Naive thymus-derived CD4-positive, alpha-beta T cell (primary cell): Measurements from ENCODE around the gene ACOT8. TPM values are rescaled to one million over a fixed set of nuclear protein-coding genes. Genes with fewer than 3 reads are reported as not detected.

ENCODE experiments used
- ATAC-seq: fragments of 150-1000 bp; cut with Tn5 transposase; 2 replicates; pipeline ENCODE4 v1.10.0; 2021; ENCODE audit warnings: mild to moderate bottlenecking, moderate library complexity
- CTCF ChIA-PET: fragments of 350-600 bp; sonication (Branson Sonifier 250); formaldehyde crosslinking; loops from one replicate; lab custom pipeline; 2021; ENCODE audit warnings: antibody characterized with exemption; lab: Charles Lee
- POLR2A ChIA-PET: fragments of 350-600 bp; sonication (Branson Sonifier 250); formaldehyde crosslinking; loops from one replicate; lab custom pipeline; 2021; ENCODE audit warnings: antibody characterized with exemption, inconsistent platforms; lab: Charles Lee
- DNase-seq, 9 donors: peaks; one replicate each; pipeline versions ENCODE4 v3.0.0 to v3.0.0-alpha.2; 2020 to 2022; ENCODE audit warnings: mixed read lengths in 1 of 9
- H3K27ac ChIP-seq: one replicate; pipeline ENCODE4 v1.7.0; 2013; ENCODE audit warnings: mild to moderate bottlenecking, low read depth, low read length, moderate library complexity
- H3K27me3 ChIP-seq, 2 donors: one replicate each; pipeline ENCODE4 v1.7.0; 2013; ENCODE audit warnings: low read length in 2 of 2, mild to moderate bottlenecking in 2 of 2, moderate library complexity in 2 of 2; ENCODE audit not compliant: control insufficient read depth in 2 of 2, insufficient read depth in 2 of 2
- H3K36me3 ChIP-seq, 3 experiments: 1 replicate in 2 of 3; 2 replicates in 1 of 3; pipeline ENCODE4 v1.7.0; 2013; ENCODE audit warnings: low read length in 3 of 3, mild to moderate bottlenecking in 3 of 3, moderate library complexity in 1 of 3; ENCODE audit not compliant: insufficient read depth in 3 of 3, control insufficient read depth in 2 of 3
- H3K4me1 ChIP-seq, 2 donors: one replicate each; pipeline ENCODE4 v1.7.0; 2013; ENCODE audit warnings: low read length in 2 of 2, mild to moderate bottlenecking in 2 of 2, moderate library complexity in 1 of 2; ENCODE audit not compliant: control insufficient read depth in 2 of 2, insufficient read depth in 2 of 2
- H3K4me3 ChIP-seq: 2 replicates; pipeline ENCODE4 v1.7.0; 2013; ENCODE audit warnings: mild to moderate bottlenecking, low read length
- H3K9me3 ChIP-seq, 3 experiments: 1 replicate in 2 of 3; 2 replicates in 1 of 3; pipeline ENCODE4 v1.7.0; 2013; ENCODE audit warnings: low read length in 3 of 3; ENCODE audit not compliant: control insufficient read depth in 2 of 3
- H3K27ac Mint-ChIP-seq, 9 donors: one replicate each; pipeline ENCODE4 v1.8.0; 2020 to 2022; ENCODE audit warnings: mixed read lengths in 9 of 9, mild to moderate bottlenecking in 8 of 9, moderate library complexity in 5 of 9, inconsistent platforms in 2 of 9
- H3K27me3 Mint-ChIP-seq, 5 donors: one replicate each; pipeline ENCODE4 v1.8.0; 2021 to 2022; ENCODE audit warnings: mixed read lengths in 5 of 5, mild to moderate bottlenecking in 1 of 5
- H3K36me3 Mint-ChIP-seq, 5 donors: one replicate each; pipeline ENCODE4 v1.8.0; 2020 to 2022; ENCODE audit warnings: mixed read lengths in 5 of 5, mild to moderate bottlenecking in 3 of 5, inconsistent platforms in 1 of 5
- H3K4me1 Mint-ChIP-seq, 7 donors: one replicate each; pipeline ENCODE4 v1.8.0; 2020 to 2022; ENCODE audit warnings: mixed read lengths in 7 of 7, mild to moderate bottlenecking in 3 of 7, inconsistent platforms in 1 of 7
- H3K4me3 Mint-ChIP-seq, 10 donors: one replicate each; pipeline ENCODE4 v1.8.0; 2020 to 2022; ENCODE audit warnings: mild to moderate bottlenecking in 10 of 10, mixed read lengths in 10 of 10, moderate library complexity in 6 of 10, inconsistent platforms in 2 of 10
- H3K9me3 Mint-ChIP-seq, 11 donors: one replicate each; pipeline ENCODE4 v1.8.0; 2020 to 2022; ENCODE audit warnings: mixed read lengths in 11 of 11, mild to moderate bottlenecking in 4 of 11, inconsistent platforms in 1 of 11, moderate library complexity in 1 of 11
- intact Hi-C, 2 donors: fragments of 100-400 bp; cut with micrococcal nuclease; formaldehyde crosslinking; loops; one replicate each; pipeline ENCODE4 v1.15.1; 2023
- polyA plus RNA-seq, 2 donors: library from polyadenylated mRNA; unstranded; fragments of 300-500 nt; fragmentation: Illumina TruSeq; gene quantifications; one replicate each; pipeline ENCODE4 v1.2.3, GENCODE V29; 2021
- total RNA-seq, 6 experiments: library from RNA in 5 of 6; stranded (reverse) in 5 of 6; gene quantifications; 1 replicate in 5 of 6; 2 replicates in 1 of 6; pipeline ENCODE4 v1.2.3 and lab custom pipeline; 2021 to 2026

Gene ACOT8
- total and polyA plus RNA-seq, 7 experiments from 2014 or later, result 20.5 to 38.7 (median 33.8) TPM

DNA sequence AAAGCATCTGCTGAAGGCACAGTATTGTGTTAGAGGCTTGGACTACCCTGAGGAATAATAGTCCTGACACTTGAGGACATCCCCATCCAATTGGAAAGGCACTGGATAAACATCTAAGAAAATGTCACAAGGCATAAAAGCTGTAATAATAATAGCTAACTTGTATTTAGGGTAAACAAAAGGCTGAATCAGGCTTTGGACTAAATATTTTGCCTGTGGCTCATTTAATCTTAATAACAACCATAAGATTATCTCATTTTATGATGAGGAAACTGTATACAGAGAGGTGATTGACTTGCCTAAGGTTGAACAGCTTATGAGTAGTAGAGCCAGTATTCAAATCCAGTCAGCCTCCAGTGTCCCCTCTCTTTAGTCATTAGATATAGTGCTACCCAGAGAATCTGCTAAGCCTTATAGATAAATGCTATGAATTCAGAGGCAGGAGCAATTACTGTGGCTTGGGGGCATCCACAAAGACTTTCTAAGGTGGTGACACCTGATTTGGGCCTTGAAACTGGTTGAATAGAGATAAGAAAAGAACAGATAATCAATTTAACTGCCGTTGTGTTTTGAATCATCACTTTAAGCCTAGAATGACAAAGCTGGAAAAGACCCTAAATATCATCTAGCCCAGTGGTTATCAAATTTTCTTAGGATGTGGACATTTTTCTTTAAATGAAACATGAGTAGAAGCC lies 16.4 kb upstream of the ACOT8 start:
- peaks cover 0 to 4% (median 0%) of the 10 kb centered on the region in 7 donors for H3K4me1 Mint-ChIP-seq
- POLR2A ChIA-PET, result no interaction called here
- DNase-seq (no peak), ATAC-seq (no peak)
- H3K36me3 Mint-ChIP-seq, result peaks cover 0 to 17% (median 8%) of the 10 kb centered on the region in 5 donors
- no peak overlapping the region for H3K4me3 Mint-ChIP-seq
- no peak overlapping the region for H3K27ac Mint-ChIP-seq
- H3K27me3 Mint-ChIP-seq, result no peaks in the 10 kb centered on the region
- Histone ChIP-seq H3K9me3 (no peaks in the 10 kb centered on the region), H3K27me3 (no peaks in the 10 kb centered on the region), H3K4me3 (no peak overlapping the region), H3K36me3 (peaks cover 0 to 19% (median 7%) of the 10 kb centered on the region in 3 experiments), H3K27ac (no peak overlapping the region), H3K4me1 (no peaks in the 10 kb centered on the region)
- intact Hi-C loops, result no loop called here
- CTCF ChIA-PET, result no interaction called here
- no peaks in the 10 kb centered on the region for H3K9me3 Mint-ChIP-seq

DNA sequence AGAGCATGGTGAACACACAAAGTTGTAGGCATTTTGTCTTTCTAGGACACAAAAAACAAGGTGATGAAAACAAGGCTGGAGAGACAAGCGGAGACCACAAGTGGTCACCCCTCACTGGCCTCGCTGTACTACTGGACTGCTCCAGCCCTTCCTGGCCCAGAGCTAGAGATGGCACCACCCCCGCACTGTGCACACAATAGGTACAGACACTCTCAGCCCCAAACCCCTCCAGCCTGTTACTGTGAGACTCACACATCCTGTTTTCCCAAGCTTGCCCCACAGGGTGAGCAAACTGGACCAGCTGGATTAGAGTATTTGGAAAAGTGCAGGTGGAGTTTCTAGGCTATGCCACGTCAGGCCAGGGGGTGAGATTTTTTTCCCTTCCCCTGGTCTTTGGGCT lies 15.4 kb upstream of the ACOT8 start:
- Mint-ChIP-seq H3K9me3 (no peaks in the 10 kb centered on the region), H3K4me3 (no peak overlapping the region), H3K27me3 (no peaks in the 10 kb centered on the region), H3K36me3 (peaks cover 0 to 21% (median 11%) of the 10 kb centered on the region in 5 donors), H3K27ac (no peak overlapping the region), H3K4me1 (peaks cover 0 to 4% (median 0%) of the 10 kb centered on the region in 7 donors)
- H3K36me3 ChIP-seq, result peaks cover 0 to 9% (median 0%) of the 10 kb centered on the region in 3 experiments
- no peaks in the 10 kb centered on the region for H3K9me3 ChIP-seq
- POLR2A ChIA-PET, result no interaction called here
- ATAC-seq (no peak), DNase-seq (no peak)
- intact Hi-C loops, result no loop called here
- CTCF ChIA-PET, result no interaction called here
- no peak overlapping the region for H3K27ac ChIP-seq
- H3K27me3 ChIP-seq, result no peaks in the 10 kb centered on the region
- H3K4me3 ChIP-seq, result no peak overlapping the region
- no peaks in the 10 kb centered on the region for H3K4me1 ChIP-seq

DNA sequence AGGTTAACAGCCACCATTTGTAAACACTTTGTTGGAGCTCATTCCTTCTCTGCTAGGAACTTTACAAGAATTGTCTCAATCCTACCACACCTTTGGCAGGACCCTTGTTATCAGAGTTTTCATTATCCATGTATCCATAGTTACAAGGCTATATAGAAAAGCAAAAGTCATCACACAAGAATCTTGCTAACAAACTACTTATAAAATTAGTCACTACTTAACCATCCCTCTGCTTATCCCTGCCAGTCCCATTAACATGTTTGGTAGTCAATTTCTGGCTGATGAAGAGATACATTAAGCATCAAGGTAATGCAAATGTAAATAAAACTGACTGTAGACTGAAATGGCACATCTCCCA lies 10.6 kb upstream of the ACOT8 start:
- ATAC-seq, result no peak
- H3K27me3 ChIP-seq, result no peaks in the 10 kb centered on the region
- H3K4me1 ChIP-seq, result no peaks in the 10 kb centered on the region
- Mint-ChIP-seq H3K27me3 (no peaks in the 10 kb centered on the region), H3K36me3 (peaks cover 0 to 13% (median 3%) of the 10 kb centered on the region in 5 donors), H3K27ac (no peak overlapping the region), H3K4me1 (peaks cover 0 to 9% (median 2%) of the 10 kb centered on the region in 7 donors), H3K4me3 (no peak overlapping the region), H3K9me3 (no peaks in the 10 kb centered on the region)
- H3K4me3 ChIP-seq, result no peak overlapping the region
- ChIA-PET CTCF (no interaction called here), POLR2A (interaction anchor here (1.0 to 2.7 kb wide), 3 partner anchors 10 to 14 kb away, joined by 3 to 8 read pairs (median 5); partner anchors contain the start of genes ACOT8, ZSWIM1 and ZSWIM3)
- intact Hi-C loops, result no loop called here
- H3K9me3 ChIP-seq, result no peaks in the 10 kb centered on the region
- no peaks in the 10 kb centered on the region for H3K36me3 ChIP-seq
- H3K27ac ChIP-seq, result no peak overlapping the region
- DNase-seq, result no peak

DNA sequence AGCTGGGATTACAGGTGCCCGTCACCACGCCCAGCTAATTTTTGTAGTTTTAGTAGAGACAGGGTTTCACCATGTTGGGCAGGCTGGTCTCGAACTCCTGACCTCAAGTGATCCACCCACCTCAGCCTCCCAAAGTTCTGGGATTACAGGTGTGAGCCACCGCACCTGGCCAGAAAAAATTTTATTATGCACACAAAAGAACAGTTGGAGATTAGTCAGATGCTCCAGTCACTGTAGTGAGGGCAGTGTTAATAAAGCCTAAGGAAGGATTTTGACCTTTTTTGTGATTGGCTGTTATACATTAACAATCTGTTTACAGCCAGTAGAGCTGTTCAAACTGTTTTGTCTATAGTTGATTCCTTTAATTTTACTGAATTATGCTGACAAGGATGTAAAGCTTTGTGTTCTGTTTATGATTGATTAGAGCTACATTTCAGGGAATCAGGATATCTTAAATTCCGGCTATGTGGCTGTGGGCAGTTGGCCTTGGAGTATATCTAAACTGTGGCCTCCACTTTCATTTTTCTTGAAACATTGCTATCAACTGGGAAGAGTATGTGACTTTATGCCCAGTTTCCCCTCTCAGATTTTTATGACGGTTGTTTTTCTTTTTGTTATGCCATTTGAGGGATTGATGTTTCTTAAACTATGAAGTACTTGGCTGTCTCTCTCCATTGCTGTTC lies 10.1 kb upstream of the ACOT8 start:
- Histone ChIP-seq H3K36me3 (no peaks in the 10 kb centered on the region), H3K27me3 (no peaks in the 10 kb centered on the region), H3K4me3 (no peak overlapping the region), H3K9me3 (no peaks in the 10 kb centered on the region), H3K27ac (no peak overlapping the region), H3K4me1 (no peaks in the 10 kb centered on the region)
- Mint-ChIP-seq H3K36me3 (peaks cover 0 to 11% (median 3%) of the 10 kb centered on the region in 5 donors), H3K27me3 (no peaks in the 10 kb centered on the region), H3K4me1 (peaks cover 0 to 9% (median 2%) of the 10 kb centered on the region in 7 donors), H3K27ac (no peak overlapping the region), H3K4me3 (no peak overlapping the region), H3K9me3 (no peaks in the 10 kb centered on the region)
- POLR2A ChIA-PET, result interaction anchor here (0.7 to 2.7 kb wide), 4 partner anchors 10 to 80 kb away, joined by 3 to 8 read pairs (median 4); partner anchors contain the start of genes ACOT8, ZSWIM1 and ZSWIM3
- CTCF ChIA-PET, result no interaction called here
- DNase-seq (no peak), ATAC-seq (no peak)
- intact Hi-C loops, result no loop called here

DNA sequence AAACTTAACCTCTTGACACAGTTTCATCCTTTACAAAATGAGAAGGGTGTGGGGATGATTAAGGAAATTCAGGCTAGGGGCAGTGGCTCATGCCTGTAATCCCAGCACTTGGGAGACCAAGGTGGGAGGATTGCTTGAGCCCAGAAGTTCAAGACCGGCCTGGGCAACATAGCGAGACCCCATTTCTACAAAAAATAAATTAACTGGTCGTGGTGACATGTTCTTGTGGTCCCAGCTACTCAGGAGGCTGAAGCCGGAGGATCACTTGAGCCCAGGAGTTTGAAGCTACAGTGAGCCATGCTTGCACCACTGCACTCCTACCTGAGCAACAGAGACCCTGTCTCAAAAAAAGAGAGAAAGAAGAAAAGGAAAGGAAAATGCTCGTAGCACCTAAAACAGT lies 9.3 kb upstream of the ACOT8 start:
- H3K9me3 ChIP-seq, result no peaks in the 10 kb centered on the region
- intact Hi-C loops, result no loop called here
- no peaks in the 10 kb centered on the region for H3K27me3 Mint-ChIP-seq
- peaks cover 0 to 9% (median 2%) of the 10 kb centered on the region in 7 donors for H3K4me1 Mint-ChIP-seq
- H3K27ac Mint-ChIP-seq, result peak overlapping the region in 1 of 9 donors; percentile 51
- H3K27me3 ChIP-seq, result no peaks in the 10 kb centered on the region
- POLR2A ChIA-PET, result interaction anchor here (2.7 kb wide), 1 partner anchor 9 kb away, joined by 8 read pairs; the partner anchor contains the start of genes ACOT8 and ZSWIM3
- no peak overlapping the region for H3K4me3 Mint-ChIP-seq
- ATAC-seq (no peak), DNase-seq (no peak)
- H3K27ac ChIP-seq, result no peak overlapping the region
- no peaks in the 10 kb centered on the region for H3K4me1 ChIP-seq
- H3K4me3 ChIP-seq, result no peak overlapping the region
- CTCF ChIA-PET, result no interaction called here
- H3K36me3 ChIP-seq, result no peaks in the 10 kb centered on the region
- H3K9me3 Mint-ChIP-seq, result no peaks in the 10 kb centered on the region
- peaks cover 0 to 7% (median 3%) of the 10 kb centered on the region in 5 donors for H3K36me3 Mint-ChIP-seq

DNA sequence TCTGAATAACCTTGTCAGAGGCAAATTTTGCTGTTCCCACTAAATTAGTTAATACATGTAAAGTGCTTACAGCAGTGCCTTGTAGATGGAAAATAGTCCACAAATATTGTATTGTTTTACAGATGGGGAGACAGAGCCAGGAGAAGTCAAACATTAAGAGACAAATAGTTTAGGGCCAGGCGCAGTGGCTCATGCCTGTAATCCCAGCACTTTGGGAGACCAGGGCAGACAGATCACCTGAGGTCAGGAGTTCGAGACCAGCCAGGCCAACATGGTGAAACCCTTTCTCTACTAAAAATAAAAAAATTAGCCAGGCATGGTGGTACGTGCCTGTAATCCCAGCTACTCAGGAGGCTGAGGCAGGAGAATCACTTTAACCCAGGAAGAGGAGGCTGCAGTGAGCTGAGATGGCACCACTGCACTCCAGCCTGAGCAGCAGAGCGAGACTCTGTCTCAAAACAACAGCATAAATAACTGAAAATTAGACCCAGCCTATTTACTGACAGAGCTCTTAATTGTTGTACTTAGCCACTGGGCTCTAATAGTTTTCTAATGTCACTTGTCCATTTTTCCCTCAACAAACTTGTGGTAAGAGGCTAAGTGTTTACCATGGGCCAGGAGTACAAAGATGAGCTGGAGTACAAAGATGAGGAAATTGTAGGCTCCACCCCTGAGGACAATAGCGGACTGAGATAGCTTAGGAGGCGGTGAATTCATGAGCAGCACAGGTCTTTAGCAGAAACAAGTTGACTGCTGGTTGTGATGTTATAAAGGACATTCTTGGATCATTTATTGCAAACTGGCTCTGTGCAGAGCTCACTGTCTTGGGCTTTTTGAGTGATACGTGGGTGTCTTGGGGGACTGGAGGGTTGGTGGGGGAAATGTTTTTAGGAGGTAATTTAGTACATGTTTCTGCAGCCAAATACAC lies 6.6 kb upstream of the ACOT8 start:
- Histone ChIP-seq H3K4me1 (no peaks in the 10 kb centered on the region), H3K4me3 (no peak overlapping the region), H3K27ac (no peak overlapping the region), H3K36me3 (no peaks in the 10 kb centered on the region), H3K27me3 (no peaks in the 10 kb centered on the region), H3K9me3 (no peaks in the 10 kb centered on the region)
- ChIA-PET CTCF (no interaction called here), POLR2A (interaction anchor here (0.8 kb wide), 1 partner anchor 26 kb away, joined by 4 read pairs; no protein-coding TSS in a partner anchor)
- peak overlapping the region in 1 of 9 donors; percentile 59 for H3K27ac Mint-ChIP-seq
- peaks cover 5 to 26% (median 17%) of the 10 kb centered on the region in 7 donors for H3K4me1 Mint-ChIP-seq
- ATAC-seq (no peak), DNase-seq (no peak)
- H3K4me3 Mint-ChIP-seq, result no peak overlapping the region
- no peaks in the 10 kb centered on the region for H3K27me3 Mint-ChIP-seq
- no peaks in the 10 kb centered on the region for H3K9me3 Mint-ChIP-seq
- intact Hi-C loops, result no loop called here
- peaks cover 0 to 22% (median 13%) of the 10 kb centered on the region in 5 donors for H3K36me3 Mint-ChIP-seq
